Upper lobe of left lung (tissue), 4 donors: ENCODE measurements around the gene DNAH3.

Experiments used
- POLR2A ChIP-seq, 4 donors: fragments of 450-650 bp; IDR thresholded peaks; one replicate each; pipeline ENCODE4 v1.5.1; 2016 to 2017; ENCODE audit warnings: antibody characterized with exemption in 4 of 4, mild to moderate bottlenecking in 2 of 4
- POLR2AphosphoS5 ChIP-seq, 2 donors: sonication (generic); formaldehyde crosslinking; IDR thresholded peaks; one replicate each; pipeline ENCODE4 v1.5.1; 2017; ENCODE audit warnings: antibody characterized with exemption in 2 of 2
- TF ChIP-seq, protein P1 (sequence below), 6 experiments: fragments of 450-650 bp in 4 of 6; fragments of 200-600 bp in 2 of 6; sonication (generic) in 2 of 6; IDR thresholded peaks; one replicate each; pipeline ENCODE4 v1.5.1; 2016 to 2019; ENCODE audit warnings: antibody characterized with exemption in 6 of 6

DNA sequence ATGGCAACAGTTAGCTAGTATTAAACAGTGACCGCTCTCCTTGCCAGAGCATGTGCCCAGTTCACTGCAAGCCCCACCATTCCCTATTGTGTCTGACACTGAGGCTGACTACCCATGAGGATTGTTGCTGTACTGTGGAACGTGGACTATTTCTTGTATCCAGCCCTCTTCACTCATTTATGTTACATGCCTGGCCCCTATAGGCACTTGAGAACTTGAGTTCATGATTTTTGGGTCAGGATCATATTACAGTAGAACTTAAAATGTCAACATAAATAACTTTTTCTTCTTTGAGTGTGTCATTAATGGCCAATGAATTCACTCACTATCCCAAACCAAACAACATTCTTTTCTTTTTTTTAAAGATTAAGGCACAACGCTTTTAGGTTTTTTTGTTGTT, 194.3 kb downstream of the DNAH3 start:
- TF ChIP-seq POLR2AphosphoS5 (IDR thresholded peaks at IDR 0.05) (no peak), POLR2A (IDR thresholded peaks at IDR 0.05) (no peak)
- TF ChIP-seq, protein P1, sequence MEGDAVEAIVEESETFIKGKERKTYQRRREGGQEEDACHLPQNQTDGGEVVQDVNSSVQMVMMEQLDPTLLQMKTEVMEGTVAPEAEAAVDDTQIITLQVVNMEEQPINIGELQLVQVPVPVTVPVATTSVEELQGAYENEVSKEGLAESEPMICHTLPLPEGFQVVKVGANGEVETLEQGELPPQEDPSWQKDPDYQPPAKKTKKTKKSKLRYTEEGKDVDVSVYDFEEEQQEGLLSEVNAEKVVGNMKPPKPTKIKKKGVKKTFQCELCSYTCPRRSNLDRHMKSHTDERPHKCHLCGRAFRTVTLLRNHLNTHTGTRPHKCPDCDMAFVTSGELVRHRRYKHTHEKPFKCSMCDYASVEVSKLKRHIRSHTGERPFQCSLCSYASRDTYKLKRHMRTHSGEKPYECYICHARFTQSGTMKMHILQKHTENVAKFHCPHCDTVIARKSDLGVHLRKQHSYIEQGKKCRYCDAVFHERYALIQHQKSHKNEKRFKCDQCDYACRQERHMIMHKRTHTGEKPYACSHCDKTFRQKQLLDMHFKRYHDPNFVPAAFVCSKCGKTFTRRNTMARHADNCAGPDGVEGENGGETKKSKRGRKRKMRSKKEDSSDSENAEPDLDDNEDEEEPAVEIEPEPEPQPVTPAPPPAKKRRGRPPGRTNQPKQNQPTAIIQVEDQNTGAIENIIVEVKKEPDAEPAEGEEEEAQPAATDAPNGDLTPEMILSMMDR (IDR thresholded peaks at IDR 0.05), result no peak
